Measurements from ENCODE around the gene METTL21C. TPM values are rescaled to one million over a fixed set of nuclear protein-coding genes. Genes with fewer than 3 reads are reported as not detected.

The METTL21C gene
- total RNA-seq = not detected

DNA sequence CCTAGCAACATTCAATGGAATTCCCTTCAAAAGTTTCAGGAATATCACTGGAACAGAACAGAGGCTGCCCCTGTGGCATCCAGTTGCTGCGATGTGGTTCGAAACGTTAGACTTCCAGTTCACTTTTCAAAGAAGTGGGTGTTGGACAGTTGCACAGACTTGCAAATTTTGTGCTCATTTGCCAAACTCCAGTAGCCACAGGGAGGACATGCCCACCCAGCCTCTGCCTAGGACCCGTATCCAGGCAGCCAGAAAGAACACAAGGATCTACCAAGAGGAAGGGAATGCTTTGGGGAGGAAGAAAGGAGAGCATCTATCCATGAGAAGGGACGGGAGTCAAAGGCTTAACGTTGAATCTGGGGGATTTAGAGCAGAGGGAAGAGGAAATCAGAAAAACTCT, at the start of gene METTL21C:
Gene METTL21C (minus strand): TSS at position 108 of the 400 bp plus-strand sequence. CDS start 546 bp downstream, outside the sequence.
- DNase-seq = no peak
- H3K27me3 Mint-ChIP-seq = peaks cover 13% of the 10 kb centered on the region
- H3K4me3 Mint-ChIP-seq = no peak within 1 kb of the TSS
- POLR2A ChIA-PET = no interaction called here
- ATAC-seq = no peak
- intact Hi-C loops (cut with micrococcal nuclease) = no loop called here
- no peak within 1 kb of the TSS for H3K27ac Mint-ChIP-seq
- TF ChIP-seq, protein P1, sequence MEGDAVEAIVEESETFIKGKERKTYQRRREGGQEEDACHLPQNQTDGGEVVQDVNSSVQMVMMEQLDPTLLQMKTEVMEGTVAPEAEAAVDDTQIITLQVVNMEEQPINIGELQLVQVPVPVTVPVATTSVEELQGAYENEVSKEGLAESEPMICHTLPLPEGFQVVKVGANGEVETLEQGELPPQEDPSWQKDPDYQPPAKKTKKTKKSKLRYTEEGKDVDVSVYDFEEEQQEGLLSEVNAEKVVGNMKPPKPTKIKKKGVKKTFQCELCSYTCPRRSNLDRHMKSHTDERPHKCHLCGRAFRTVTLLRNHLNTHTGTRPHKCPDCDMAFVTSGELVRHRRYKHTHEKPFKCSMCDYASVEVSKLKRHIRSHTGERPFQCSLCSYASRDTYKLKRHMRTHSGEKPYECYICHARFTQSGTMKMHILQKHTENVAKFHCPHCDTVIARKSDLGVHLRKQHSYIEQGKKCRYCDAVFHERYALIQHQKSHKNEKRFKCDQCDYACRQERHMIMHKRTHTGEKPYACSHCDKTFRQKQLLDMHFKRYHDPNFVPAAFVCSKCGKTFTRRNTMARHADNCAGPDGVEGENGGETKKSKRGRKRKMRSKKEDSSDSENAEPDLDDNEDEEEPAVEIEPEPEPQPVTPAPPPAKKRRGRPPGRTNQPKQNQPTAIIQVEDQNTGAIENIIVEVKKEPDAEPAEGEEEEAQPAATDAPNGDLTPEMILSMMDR (IDR thresholded peaks at IDR 0.05) = no peak
- CTCF ChIA-PET = no interaction called here
- H3K9me3 Mint-ChIP-seq = peaks cover 4% of the 10 kb centered on the region
- H3K36me3 Mint-ChIP-seq (ENCODE audit: low read depth) = peaks cover 3% of the 10 kb centered on the region
- H3K4me1 Mint-ChIP-seq (ENCODE audit: low read depth) = no peaks in the 10 kb centered on the region

DNA sequence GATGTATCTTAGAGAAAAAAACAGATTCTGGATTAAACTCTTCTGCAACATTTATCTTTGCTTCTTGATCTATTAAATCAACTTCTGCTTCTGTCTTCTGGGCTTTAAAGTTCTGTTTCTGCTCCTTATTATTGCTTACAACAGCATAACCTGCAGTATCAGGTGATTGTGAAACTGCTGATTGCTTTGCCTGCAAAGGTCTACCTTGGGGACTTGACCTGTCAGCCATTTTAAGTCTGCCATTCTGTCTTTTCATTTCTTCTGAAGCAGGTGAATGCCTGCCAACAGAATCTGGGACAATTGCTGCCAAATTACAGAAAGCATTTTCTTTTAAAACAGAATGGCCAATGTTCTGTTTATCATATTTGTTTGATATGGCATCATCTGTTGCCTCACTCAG, 47.7 kb upstream of the METTL21C start:
- TF ChIP-seq, protein P1 (IDR thresholded peaks at IDR 0.05) = no peak
- no peak for ATAC-seq
- CTCF ChIA-PET = no interaction called here

DNA sequence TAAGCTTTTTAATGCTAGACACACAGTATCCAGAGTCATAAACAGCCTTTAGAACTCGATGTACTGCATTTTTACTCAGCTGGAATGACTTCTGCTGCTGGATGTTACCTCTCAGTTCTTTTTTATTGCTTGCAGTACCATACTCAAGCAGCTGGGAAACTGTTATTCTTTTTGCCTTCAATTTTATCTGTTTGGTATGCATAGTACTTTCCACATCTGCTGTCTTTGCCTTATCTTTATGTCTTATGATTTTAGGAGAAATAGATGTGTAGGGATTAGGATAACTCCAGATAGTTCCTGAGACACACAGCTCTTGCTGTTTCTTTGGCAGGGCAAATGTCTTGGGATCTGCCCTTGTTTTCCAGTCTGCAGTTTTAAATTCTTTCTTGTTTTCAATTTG, 47.3 kb upstream of the METTL21C start:
- TF ChIP-seq, protein P1 (IDR thresholded peaks at IDR 0.05) = no peak
- ChIA-PET CTCF (no interaction called here), POLR2A (no interaction called here)
- Mint-ChIP-seq H3K4me3 (no peak overlapping the region), H3K27ac (no peak overlapping the region), H3K4me1 (ENCODE audit: low read depth) (no peaks in the 10 kb centered on the region), H3K36me3 (ENCODE audit: low read depth) (no peaks in the 10 kb centered on the region), H3K9me3 (peaks cover 10% of the 10 kb centered on the region), H3K27me3 (peaks cover 35% of the 10 kb centered on the region)
- DNase-seq (no peak), ATAC-seq (no peak)
- intact Hi-C loops (cut with micrococcal nuclease) = no loop called here

More for the DNA sequence above, 47.7 kb upstream of the METTL21C start:
- POLR2A ChIA-PET = no interaction called here
- no peak for DNase-seq
- Mint-ChIP-seq H3K9me3 (peaks cover 11% of the 10 kb centered on the region), H3K27ac (no peak overlapping the region), H3K36me3 (ENCODE audit: low read depth) (no peaks in the 10 kb centered on the region), H3K4me1 (ENCODE audit: low read depth) (no peaks in the 10 kb centered on the region), H3K27me3 (peaks cover 37% of the 10 kb centered on the region), H3K4me3 (no peak overlapping the region)
- intact Hi-C loops (cut with micrococcal nuclease) = no loop called here

DNA sequence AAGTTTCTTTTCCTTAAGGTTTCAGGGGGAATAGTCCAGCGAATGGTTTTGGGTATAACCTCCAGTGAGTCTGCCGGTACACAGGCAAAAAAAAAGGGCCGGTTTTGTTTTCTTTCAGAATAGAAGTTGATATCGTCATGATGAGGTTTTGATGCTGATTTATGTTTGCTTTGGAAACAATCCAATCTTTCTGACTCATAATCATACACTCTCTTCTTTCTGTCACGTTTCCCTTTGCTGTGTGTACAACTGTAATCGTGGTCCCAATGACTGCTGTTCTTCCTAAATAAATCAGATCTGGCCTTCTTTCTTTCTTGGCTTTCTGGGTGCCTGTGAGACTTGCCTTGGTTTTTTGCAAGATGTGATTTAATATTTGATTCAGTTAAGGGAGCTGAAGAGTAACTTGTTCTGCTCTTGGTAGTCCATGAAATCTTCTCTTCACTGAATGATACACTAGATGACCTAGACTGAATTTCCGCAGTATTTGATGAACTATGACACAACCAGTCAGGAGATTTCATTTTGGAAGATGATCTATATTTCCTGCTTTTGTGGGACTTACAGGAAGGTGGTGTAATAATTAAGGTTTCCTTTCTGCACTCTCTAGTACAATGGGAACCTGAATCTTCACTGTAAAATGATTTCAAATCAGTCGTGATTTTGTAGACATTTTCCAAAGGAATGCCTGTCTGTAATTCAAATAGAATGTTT, 34.9 kb upstream of the METTL21C start:
- ChIA-PET POLR2A (no interaction called here), CTCF (no interaction called here)
- Mint-ChIP-seq H3K27ac (no peak overlapping the region), H3K27me3 (peaks cover 4% of the 10 kb centered on the region), H3K4me1 (ENCODE audit: low read depth) (no peaks in the 10 kb centered on the region), H3K9me3 (no peaks in the 10 kb centered on the region), H3K36me3 (ENCODE audit: low read depth) (no peaks in the 10 kb centered on the region), H3K4me3 (no peak overlapping the region)
- DNase-seq (no peak), ATAC-seq (peak; percentile 27)
- TF ChIP-seq, protein P1 (IDR thresholded peaks at IDR 0.05) = no peak
- intact Hi-C loops (cut with micrococcal nuclease) = no loop called here

DNA sequence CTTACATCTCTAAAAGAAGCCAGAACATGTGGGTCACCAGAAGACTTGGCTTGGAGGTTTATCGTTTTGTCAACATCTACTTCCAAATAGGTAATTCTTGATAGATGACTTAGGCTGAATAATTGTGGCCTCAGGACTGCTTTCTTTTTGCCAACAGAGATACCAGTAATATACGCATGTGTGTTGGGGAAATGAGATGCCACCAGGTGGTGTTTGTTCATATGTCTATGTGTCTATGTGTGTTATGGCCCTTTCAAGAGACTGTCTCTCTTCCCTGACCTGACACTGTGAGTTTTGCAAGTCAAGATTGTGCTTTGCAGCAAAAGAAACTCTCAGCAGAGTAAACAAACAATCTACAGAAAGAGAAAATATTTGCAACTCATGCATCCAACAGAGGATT, 31.6 kb upstream of the METTL21C start:
- intact Hi-C loops (cut with micrococcal nuclease) = no loop called here
- Mint-ChIP-seq H3K4me1 (ENCODE audit: low read depth) (peaks cover 3% of the 10 kb centered on the region), H3K36me3 (ENCODE audit: low read depth) (no peaks in the 10 kb centered on the region), H3K27me3 (peaks cover 7% of the 10 kb centered on the region), H3K9me3 (no peaks in the 10 kb centered on the region), H3K27ac (no peak overlapping the region), H3K4me3 (no peak overlapping the region)
- ATAC-seq = no peak
- DNase-seq = peak; percentile 10
- CTCF ChIA-PET = no interaction called here
- POLR2A ChIA-PET = no interaction called here
- TF ChIP-seq, protein P1 (IDR thresholded peaks at IDR 0.05) = no peak

All from activated CD8-positive, alpha-beta T cell treated with anti-CD3 and anti-CD28 coated beads for 36 hours (primary cell).